GDM1 (cell line): Measurements from ENCODE around the gene HNF4A.
"Not testable (repeated sequence)": the region's sequence is repeated elsewhere in the genome, so short reads cannot be mapped to it uniquely, and the experiment has no call there.

ENCODE experiments used
- DNase-seq: peaks from one replicate; lab custom pipeline; 2025; lab: John Stamatoyannopoulos, UW

HNF4A gene

GRCh38 chr20:44471481-44471882 lies 116.0 kb downstream of the HNF4A start:
- no peak for DNase-seq

- not testable (repeated sequence) for DNase-seq
Measured at GRCh38 chr20:44472283-44472682, 116.8 kb downstream of the HNF4A start.

- DNase-seq: no peak
Measured at GRCh38 chr20:44475372-44475693, 119.8 kb downstream of the HNF4A start.

GRCh38 chr20:44475694-44476560 lies 120.4 kb downstream of the HNF4A start, which contains the start of gene TTPAL:
Gene TTPAL, plus strand, starts transcription at chr20:44475874. Its CDS starts 4,126 bp downstream, at chr20:44480000.
- DNase-seq: peak; percentile 74

- DNase-seq: no peak
Measured at GRCh38 chr20:44477151-44477550, 121.7 kb downstream of the HNF4A start.

DNA sequence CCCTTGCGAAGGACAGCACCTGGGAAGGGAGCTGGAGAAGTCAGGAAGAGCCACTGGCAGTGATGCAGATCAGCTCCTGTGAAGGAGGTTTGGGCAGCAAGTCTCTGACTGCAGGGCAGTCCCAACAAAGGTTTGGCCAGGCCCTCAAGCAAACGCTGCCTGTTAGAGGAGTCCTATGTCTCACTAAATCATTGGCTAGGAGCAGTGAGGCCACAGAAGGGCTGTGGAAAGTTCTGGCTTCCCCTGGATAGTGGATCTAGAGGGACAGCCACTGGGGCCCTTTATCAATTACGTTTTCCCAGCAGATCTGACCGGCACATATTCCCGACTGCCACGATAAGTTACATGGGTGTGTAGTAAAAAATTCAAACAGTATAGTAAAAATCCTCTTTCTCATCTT lies 122.7 kb downstream of the HNF4A start:
- DNase-seq: no peak

- DNase-seq: no peak
Measured at GRCh38 chr20:44479643-44480042, 124.1 kb downstream of the HNF4A start.

GRCh38 chr20:44480097-44480496 lies 124.6 kb downstream of the HNF4A start:
- no peak for DNase-seq

- DNase-seq: no peak
Measured at GRCh38 chr20:44481719-44482416, 126.4 kb downstream of the HNF4A start.

GRCh38 chr20:44483112-44483511 lies 127.6 kb downstream of the HNF4A start:
- no peak for DNase-seq
